Transverse colon (tissue), 4 donors: ENCODE measurements around the gene DCUN1D5. TPM values are rescaled to one million over a fixed set of nuclear protein-coding genes. Genes with fewer than 3 reads are reported as not detected.

Experiments
- DNase-seq: peaks from one replicate; pipeline ENCODE4 v3.0.0-alpha.2; 2019
- H3K27ac ChIP-seq, 4 donors: fragments of 200-600 bp; sonication (generic); 2 replicates each; pipeline ENCODE4 v1.5.1; 2016 to 2018; ENCODE audit warnings: inconsistent platforms in 4 of 4
- H3K27me3 ChIP-seq: fragments of 200-600 bp; sonication (generic); 2 replicates; pipeline ENCODE4 v1.5.1; 2017; ENCODE audit warnings: inconsistent platforms
- H3K36me3 ChIP-seq, 4 donors: fragments of 200-600 bp; sonication (generic); 2 replicates each; pipeline ENCODE4 v1.5.1; 2017 to 2019; ENCODE audit warnings: inconsistent platforms in 4 of 4
- H3K4me1 ChIP-seq, 4 donors: fragments of 200-600 bp; sonication (generic); 2 replicates each; pipeline ENCODE4 v1.5.1; 2017 to 2020; ENCODE audit warnings: inconsistent platforms in 4 of 4
- H3K4me3 ChIP-seq, 4 donors: fragments of 200-600 bp; sonication (generic); 1 replicate in 1 of 4; 2 replicates in 3 of 4; pipeline versions ENCODE4 v1.5.1 to v1.6.1; 2017 to 2019; ENCODE audit warnings: inconsistent platforms in 4 of 4
- H3K9me3 ChIP-seq, 2 donors: fragments of 200-600 bp; sonication (generic); 2 replicates each; pipeline ENCODE4 v1.5.1; 2017 to 2019; ENCODE audit warnings: inconsistent platforms in 2 of 2
- CTCF ChIP-seq, 5 experiments: fragments of 200-600 bp in 3 of 5; fragments of 450-650 bp in 2 of 5; sonication (generic) in 3 of 5; IDR thresholded peaks; 1 replicate in 2 of 5; 2 replicates in 3 of 5; pipeline ENCODE4 v1.5.1; 2016 to 2017; ENCODE audit warnings: antibody characterized with exemption in 5 of 5, inconsistent platforms in 3 of 5, mild to moderate bottlenecking in 2 of 5, moderate library complexity in 1 of 5
- EP300 ChIP-seq: sonication (generic); formaldehyde crosslinking; IDR thresholded peaks from one replicate; pipeline ENCODE4 v1.6.1; 2017; ENCODE audit warnings: antibody characterized with exemption, low read depth
- POLR2A ChIP-seq: fragments of 450-650 bp; IDR thresholded peaks from one replicate; pipeline ENCODE4 v1.6.1; 2016; ENCODE audit warnings: antibody characterized with exemption, mild to moderate bottlenecking, moderate library complexity
- POLR2AphosphoS5 ChIP-seq, 3 donors: sonication (generic); formaldehyde crosslinking; IDR thresholded peaks; one replicate each; pipeline ENCODE4 v1.6.1; 2016; ENCODE audit warnings: antibody characterized with exemption in 3 of 3
- WGBS, 2 donors: methylation state at CpG; one replicate each; pipeline ENCODE4 v1.1.5; 2018; ENCODE audit warnings: low coverage in 1 of 2; 5-methylcytosine and 5-hydroxymethylcytosine counted together
- in situ Hi-C, 4 donors: fragments of 200-750 bp; cut with MboI; loops; one replicate each; pipeline versions ENCODE4 v1.15.0 to v1.15.1; 2017; ENCODE audit warnings: low sequenced_read_pairs in 3 of 4, low pct_ligation_motif_present in 1 of 4, low pct_unique_long_range_greater_than_20kb in 1 of 4
- intact Hi-C: fragments of 100-400 bp; cut with DNase I; formaldehyde crosslinking; loops from one replicate; pipeline ENCODE4 v1.15.1; 2023; ENCODE audit warnings: low total_unique reads
- total RNA-seq, 4 donors: library from RNA; depleted of rRNA; stranded (reverse); fragments of >200 nt; gene quantifications; one replicate each; pipeline ENCODE4 v1.1.0, GENCODE V29; 2016

The DCUN1D5 gene
- total RNA-seq, 4 donors from 2014 or later, result 4.5 to 48.8 (median 24.4) TPM

GRCh38 chr11:103071008-103071407, 21.0 kb downstream of the DCUN1D5 start:
- Histone ChIP-seq H3K4me3 (no peak overlapping the region), H3K36me3 (peaks cover 0 to 3% (median 0%) of the 10 kb centered on the region in 4 donors), H3K4me1 (no peaks in the 10 kb centered on the region), H3K27me3 (no peaks in the 10 kb centered on the region), H3K9me3 (no peaks in the 10 kb centered on the region), H3K27ac (no peak overlapping the region)
- in situ Hi-C loops (no loop called here), intact Hi-C loops (no loop called here)
- no peak for DNase-seq
- no peak for TF ChIP-seq CTCF (IDR thresholded peaks at IDR 0.05)
- TF ChIP-seq POLR2AphosphoS5 (IDR thresholded peaks at IDR 0.05), result no peak
- TF ChIP-seq POLR2A, result no peak
- TF ChIP-seq EP300, result no peak

- Histone ChIP-seq H3K27ac (no peak overlapping the region), H3K4me1 (no peaks in the 10 kb centered on the region), H3K27me3 (no peaks in the 10 kb centered on the region), H3K4me3 (no peak overlapping the region), H3K36me3 (peaks cover 0 to 12% (median 3%) of the 10 kb centered on the region in 4 donors), H3K9me3 (no peaks in the 10 kb centered on the region)
- no peak for DNase-seq
- in situ Hi-C loops, result no loop called here
- TF ChIP-seq EP300 (no peak), CTCF (IDR thresholded peaks at IDR 0.05) (no peak), POLR2AphosphoS5 (IDR thresholded peaks at IDR 0.05) (no peak)
- intact Hi-C loops, result no loop called here
These were observed 21.8 kb downstream of the DCUN1D5 start for GRCh38 chr11:103070142-103070541.

DNA sequence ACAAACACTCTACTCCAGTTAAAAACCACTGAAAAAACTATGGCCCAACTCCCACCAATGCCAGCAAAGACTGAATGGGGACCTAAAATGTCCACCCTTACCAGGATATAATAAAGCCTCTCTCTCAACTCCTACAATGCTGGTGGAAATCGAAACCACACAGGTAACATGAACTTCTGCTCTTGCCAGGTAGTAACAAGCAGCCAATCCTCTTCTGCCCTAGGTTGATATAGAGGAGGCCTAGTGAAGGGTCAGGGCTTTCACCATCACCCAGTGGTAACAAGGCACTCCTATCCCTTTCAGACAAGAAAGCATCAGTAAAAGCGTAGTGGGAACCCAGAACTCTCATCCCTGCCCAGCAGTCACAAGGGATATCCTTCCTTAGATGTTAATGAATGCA, 22.6 kb downstream of the DCUN1D5 start:
- 86 to 93% methylated on average over 1 to 2 of the region's 2 CpGs for WGBS, 2 donors
- in situ Hi-C loops, result no loop called here
- intact Hi-C loops, result no loop called here
- no peaks in the 10 kb centered on the region for H3K9me3 ChIP-seq
- H3K27ac ChIP-seq, result no peak overlapping the region
- H3K27me3 ChIP-seq, result no peaks in the 10 kb centered on the region
- peaks cover 0 to 19% (median 6%) of the 10 kb centered on the region in 4 donors for H3K36me3 ChIP-seq
- no peak for TF ChIP-seq POLR2AphosphoS5 (IDR thresholded peaks at IDR 0.05)
- no peak overlapping the region for H3K4me3 ChIP-seq
- no peak for DNase-seq
- H3K4me1 ChIP-seq, result no peaks in the 10 kb centered on the region

- no peaks in the 10 kb centered on the region for H3K9me3 ChIP-seq
- no peaks in the 10 kb centered on the region for H3K4me1 ChIP-seq
- in situ Hi-C loops, result no loop called here
- no peak overlapping the region for H3K4me3 ChIP-seq
- no peak overlapping the region for H3K27ac ChIP-seq
- intact Hi-C loops, result no loop called here
- WGBS, 2 donors, result 89 to 100% methylated on average over 1 of the region's 1 CpG
- no peak for DNase-seq
- TF ChIP-seq CTCF (IDR thresholded peaks at IDR 0.05), result no peak
- no peak for TF ChIP-seq EP300
- no peak for TF ChIP-seq POLR2A
- TF ChIP-seq POLR2AphosphoS5 (IDR thresholded peaks at IDR 0.05), result no peak
- H3K27me3 ChIP-seq, result no peaks in the 10 kb centered on the region
- peaks cover 0 to 29% (median 15%) of the 10 kb centered on the region in 4 donors for H3K36me3 ChIP-seq
These were observed 24.8 kb downstream of the DCUN1D5 start for GRCh38 chr11:103067118-103067517.

- in situ Hi-C loops, result no loop called here
- H3K9me3 ChIP-seq, result no peaks in the 10 kb centered on the region
- WGBS, 2 donors, result 92 to 100% methylated on average over 1 of the region's 1 CpG
- no peak for DNase-seq
- no peak overlapping the region for H3K27ac ChIP-seq
- no peaks in the 10 kb centered on the region for H3K4me1 ChIP-seq
- no peak overlapping the region for H3K4me3 ChIP-seq
- no peaks in the 10 kb centered on the region for H3K27me3 ChIP-seq
- intact Hi-C loops, result no loop called here
- TF ChIP-seq POLR2AphosphoS5 (IDR thresholded peaks at IDR 0.05), result no peak
- no peak for TF ChIP-seq CTCF (IDR thresholded peaks at IDR 0.05)
- no peak for TF ChIP-seq EP300
- no peak for TF ChIP-seq POLR2A
- peaks cover 0 to 39% (median 17%) of the 10 kb centered on the region in 4 donors for H3K36me3 ChIP-seq
These were observed 30.3 kb downstream of the DCUN1D5 start for GRCh38 chr11:103061656-103062055.
